A172 (cell line): ENCODE measurements around the gene BRI3. TPM values are rescaled to one million over a fixed set of nuclear protein-coding genes. Genes with fewer than 3 reads are reported as not detected.
"Not testable (repeated sequence)": the region's sequence is repeated elsewhere in the genome, so short reads cannot be mapped to it uniquely, and the experiment has no call there.

Experiments
- DNase-seq: peaks from one replicate; pipeline ENCODE4 v3.0.0-alpha.2; 2015; ENCODE audit warnings: low spot score
- total RNA-seq: library from RNA; depleted of rRNA; stranded (reverse); fragments of >200 nt; shearing (Covaris generic); gene quantifications from 2 replicates; pipeline ENCODE4 v1.2.3, GENCODE V29; 2014

The BRI3 gene
- total RNA-seq, 1 experiment from 2014 or later, result 132 TPM

DNA sequence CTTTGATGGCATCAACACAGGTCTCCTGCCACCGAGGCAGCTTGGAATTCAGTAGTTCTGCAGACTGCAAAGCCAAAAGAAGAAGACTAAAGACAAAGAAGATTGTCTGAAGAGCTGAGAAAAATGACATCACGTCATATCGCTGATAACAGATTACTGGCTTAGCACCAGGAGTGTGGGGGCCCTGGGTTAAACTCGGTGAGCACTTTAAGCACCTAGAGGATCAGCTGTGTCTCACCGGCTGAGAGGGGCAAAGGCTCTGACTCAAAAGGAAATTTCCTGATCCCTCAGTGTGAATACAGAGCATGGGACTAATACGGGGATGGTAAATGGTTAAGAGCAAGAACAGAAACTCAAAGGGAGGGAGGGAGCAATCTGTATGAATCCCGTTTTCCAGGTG lies 30.7 kb downstream of the BRI3 start:
- no peak for DNase-seq

DNA sequence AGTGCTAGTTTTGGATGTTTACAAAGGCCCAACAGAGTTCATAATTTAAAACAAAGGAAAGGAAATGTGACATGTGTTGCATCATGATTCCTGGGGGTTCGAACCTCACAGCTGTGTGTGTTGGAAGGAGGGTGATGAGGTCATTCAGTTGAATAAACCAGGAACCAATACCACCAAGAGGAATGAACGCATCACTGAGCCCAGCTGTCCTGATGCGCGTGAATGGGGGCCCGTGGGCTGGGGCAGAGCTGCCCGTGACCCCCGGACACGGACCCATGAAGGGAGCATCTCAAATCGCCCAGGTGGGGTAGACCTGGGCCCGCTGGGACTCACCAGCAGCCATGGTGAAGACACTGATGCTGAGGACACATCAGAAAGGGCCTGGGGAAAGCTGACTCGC lies 33.0 kb downstream of the BRI3 start:
- DNase-seq, result no peak

DNA sequence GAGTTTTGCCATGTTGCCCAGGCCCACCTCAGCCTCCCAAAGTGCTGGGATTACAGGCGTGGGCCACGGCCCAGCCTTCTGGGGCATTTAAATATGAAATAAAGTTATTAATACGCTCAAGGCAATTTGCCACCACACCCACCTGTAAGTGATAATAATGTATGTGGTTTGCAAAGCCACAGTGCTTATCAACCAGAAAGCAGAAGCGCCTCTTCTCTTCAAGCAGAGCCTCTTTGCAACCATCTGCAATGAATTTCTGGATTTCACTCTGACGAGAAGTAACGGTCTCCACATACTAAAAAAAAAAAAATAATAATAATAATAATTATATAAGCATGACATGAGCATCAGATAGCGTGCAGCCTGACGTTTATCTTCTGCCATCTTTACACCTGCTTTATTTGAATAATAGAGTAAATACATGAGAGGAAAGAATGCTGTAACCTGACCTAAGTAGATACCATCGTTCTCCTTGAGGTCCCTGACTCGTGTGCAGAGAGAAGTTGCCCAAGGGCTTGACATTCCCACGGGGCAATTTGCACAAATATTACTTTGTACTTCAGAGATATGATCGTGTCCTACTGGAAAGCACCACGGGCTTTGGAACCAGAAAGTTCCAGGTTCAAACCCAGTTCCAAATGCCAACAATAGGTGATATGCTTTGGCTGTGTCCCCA lies 34.0 kb downstream of the BRI3 start:
- DNase-seq, result no peak

DNA sequence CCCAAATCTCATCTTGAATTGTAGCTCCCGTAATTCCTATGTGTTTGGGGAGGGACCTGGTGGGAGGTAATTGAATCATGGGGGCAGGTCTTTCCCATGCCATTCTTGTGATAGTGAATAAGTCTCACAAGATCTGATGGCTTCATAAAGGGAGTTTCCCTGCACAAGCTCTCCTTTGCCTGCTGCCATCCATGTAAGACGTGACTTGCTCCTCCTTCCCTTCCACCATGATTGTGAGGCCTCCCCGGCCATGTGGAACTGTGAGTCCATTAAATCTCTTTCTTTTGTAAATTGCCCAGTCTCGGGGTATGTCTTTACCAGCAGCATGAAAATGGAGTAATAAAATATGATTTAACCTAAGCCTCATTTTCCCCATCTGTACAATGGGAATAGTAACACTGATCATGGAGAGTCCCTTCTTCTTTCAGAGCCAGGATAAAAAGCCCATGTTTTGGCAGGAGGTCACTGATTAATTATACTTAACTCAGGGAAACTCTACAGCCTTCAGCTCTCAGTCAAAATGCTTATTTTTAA lies 34.6 kb downstream of the BRI3 start:
- not testable (repeated sequence) for DNase-seq

GRCh38 chr7:98317366-98318040 lies 36.0 kb downstream of the BRI3 start:
- DNase-seq, result no peak

GRCh38 chr7:98319176-98319575 lies 37.7 kb downstream of the BRI3 start:
- no peak for DNase-seq

- no peak for DNase-seq
Observed at GRCh38 chr7:98321301-98321700, 39.8 kb downstream of the BRI3 start.

- DNase-seq, result no peak
Observed at GRCh38 chr7:98322331-98323270, 41.1 kb downstream of the BRI3 start.

DNA sequence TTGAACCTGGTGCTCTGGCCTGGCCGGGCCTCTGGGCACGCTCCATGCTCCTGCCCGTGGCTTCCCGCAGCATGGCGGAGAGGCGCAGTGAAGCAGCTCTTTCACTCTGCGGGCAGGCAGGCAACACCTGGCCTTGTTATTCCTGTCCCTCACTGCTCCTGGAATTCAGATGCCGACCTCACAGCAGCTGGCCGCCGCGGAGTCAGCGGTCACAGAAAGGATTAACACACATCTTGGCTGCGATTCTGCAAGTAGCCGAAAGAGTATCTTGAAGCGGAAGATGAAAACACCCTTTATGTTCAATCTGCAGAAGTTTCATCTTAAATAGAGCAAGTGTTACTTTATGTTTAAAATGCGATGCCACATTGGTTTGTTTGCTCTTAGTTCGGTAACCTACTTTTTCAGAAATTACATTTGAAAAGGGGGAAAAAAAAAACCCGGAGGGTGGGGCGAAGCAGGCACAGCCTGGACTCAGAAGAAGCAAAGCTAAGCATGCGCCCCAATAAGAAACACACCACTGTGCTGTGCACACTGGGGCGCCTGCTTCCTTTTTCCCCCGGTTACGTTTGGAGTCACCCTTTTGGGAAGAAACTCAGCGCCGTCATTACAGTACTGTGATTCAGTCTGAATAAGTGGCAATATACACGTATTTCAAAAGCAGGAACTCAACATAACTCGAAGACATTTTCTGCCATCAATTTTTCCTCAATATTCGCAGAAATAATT lies 42.3 kb downstream of the BRI3 start:
- DNase-seq, result no peak

DNA sequence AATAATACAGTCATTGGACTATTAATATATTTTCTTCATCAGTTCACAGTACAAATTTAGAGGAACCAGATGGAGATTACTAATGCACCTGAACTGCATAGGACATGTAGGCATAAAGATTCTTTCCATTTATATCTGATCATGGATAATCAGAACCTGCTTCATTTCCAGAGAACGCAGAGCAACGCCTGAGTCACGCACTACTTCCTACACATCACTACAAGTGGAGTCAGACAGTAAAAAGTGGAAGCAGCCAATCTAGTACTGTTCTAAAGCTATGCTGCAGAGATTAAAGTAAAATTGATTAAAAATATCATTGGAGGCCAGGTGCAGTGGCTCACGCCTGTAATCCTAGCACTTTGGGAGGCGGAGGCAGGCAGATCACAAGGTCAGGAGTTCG lies 43.3 kb downstream of the BRI3 start:
- DNase-seq, result no peak

- DNase-seq, result no peak
Observed at GRCh38 chr7:98329100-98329790, 47.8 kb downstream of the BRI3 start.

DNA sequence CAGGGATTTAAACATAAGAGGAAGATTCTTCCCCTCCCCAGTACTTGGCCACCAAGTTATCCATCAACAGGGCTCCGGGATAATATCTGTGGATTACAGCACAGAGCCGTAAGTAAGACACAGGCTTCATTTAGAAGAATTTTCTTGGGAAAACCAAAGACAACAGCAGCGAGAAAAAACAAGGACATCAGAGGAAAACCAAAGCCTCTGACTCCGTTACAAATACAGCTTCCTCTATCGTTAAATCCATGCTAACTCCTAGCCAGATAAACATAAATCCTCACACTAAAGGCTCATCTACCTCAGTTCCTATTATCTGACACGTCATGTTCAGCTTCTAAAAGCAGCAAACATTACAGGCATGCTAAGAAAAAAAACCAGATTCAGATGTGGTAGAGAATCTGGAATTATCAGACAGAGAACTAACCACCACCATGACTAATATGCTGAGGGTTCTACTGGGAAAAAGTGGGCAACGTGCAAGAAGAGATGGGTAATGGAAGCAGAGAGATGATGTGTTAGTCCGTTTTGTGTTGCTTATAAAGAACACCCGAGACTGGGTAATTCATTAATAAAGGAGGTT lies 48.4 kb downstream of the BRI3 start:
- no peak for DNase-seq

DNA sequence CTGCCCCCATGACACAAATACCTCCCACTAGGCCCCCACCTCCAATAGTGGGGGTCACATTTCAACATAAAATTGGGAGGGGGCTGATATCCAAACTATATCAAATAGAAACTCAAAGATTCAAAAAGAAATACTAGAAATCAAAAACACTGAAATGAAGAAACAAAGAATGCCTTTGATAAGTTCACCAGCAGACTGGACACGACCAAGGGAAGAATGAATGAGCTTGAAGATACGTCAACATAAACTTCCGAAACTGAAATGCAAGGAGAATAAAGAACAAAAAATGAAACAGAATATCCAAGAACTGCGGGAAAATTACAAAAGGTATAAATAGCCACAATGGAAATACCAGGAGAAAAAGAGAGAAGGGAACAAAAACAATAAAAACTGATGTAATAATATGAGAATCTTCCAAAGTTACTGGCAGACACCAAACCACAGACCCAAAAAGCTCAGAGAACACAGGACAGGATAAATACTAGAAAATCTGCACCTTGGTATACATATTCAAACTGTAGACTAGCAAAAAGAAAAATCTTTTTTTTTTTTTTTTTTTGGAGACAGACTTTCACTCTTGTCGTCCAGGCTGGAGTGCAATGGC lies 49.5 kb downstream of the BRI3 start:
- no peak for DNase-seq

GRCh38 chr7:98334081-98334480 lies 52.6 kb downstream of the BRI3 start:
- no peak for DNase-seq

DNA sequence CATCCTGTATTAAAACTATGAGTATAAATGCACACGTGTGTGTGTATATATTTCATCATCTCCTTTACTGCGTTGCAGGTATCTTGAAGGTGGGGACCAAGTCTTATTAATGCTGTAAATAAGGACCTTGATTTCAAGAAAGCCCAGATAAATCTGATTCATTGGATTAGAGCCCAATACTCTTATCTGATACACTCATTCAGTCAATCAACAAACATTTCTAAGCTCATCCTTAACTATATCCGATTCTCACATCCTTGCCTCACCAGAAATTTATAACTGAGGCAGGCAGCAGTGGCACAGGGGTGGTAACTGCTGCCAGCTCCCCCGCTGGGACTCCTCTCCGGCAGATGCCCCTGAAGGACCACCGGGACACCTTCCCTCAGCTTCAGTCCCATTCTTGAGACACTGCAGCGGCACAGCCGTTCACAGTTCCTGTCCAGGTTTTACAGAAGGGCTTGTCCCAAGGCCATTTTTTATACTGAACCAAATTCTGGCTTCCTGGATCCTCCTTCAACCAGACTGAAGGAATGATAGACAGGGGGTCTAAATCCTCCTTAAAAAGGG lies 54.0 kb downstream of the BRI3 start:
- no peak for DNase-seq

DNA sequence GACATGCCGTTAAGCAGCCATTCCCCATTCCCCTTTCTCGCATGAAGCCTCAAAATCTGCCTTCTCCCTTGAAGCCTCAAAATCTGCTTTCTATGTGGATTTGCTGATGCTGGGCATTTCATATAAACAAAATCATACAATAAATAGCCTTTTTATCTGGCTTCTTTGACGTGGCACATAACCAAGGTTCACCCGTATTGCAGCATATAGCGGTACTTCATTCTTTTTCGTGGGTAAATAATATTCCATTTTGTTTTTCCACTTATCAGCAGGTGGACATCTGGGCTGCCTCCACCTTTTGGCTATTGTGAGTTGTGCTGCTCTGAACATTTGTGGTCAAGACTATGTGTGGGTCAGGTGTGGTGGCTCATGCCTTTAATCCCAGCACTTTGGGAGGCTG lies 57.0 kb downstream of the BRI3 start:
- DNase-seq, result no peak

- DNase-seq, result no peak
Observed at GRCh38 chr7:98339043-98339442, 57.6 kb downstream of the BRI3 start.

DNA sequence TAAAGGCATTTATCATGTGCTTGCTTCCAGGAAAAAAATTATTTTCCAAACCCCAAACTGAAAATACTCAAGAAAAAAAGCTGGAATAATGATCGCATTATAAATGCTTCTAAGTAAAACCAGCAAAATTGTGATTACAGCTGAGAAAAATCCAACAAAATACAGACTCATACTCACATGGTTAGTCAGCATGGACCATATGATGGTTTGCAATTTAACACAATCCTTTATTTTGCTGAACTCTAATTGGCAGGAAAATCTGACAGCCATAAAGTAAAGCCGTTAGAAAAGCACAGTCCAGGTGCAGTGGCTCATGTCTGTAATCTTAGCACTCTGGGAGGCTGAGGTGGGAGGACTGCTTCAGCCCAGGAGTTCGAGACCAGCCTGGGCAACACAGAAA lies 59.6 kb downstream of the BRI3 start:
- peak; percentile 45 for DNase-seq
